A549 (cell line): ENCODE measurements around the gene TMEM271. TPM values are rescaled to one million over a fixed set of nuclear protein-coding genes. Genes with fewer than 3 reads are reported as not detected.

Source experiments
- ATAC-seq, 2 experiments: fragments of 200-7000 bp in 1 of 2; fragments of >200 bp in 1 of 2; cut with Nextera tagmentation in 1 of 2; cut with Tn5 transposase in 1 of 2; 3 replicates each; pipeline versions ENCODE4 v1.8.0 to v1.9.1; 2018 to 2020; ENCODE audit warnings: mild to moderate bottlenecking in 1 of 2, moderate library complexity in 1 of 2
- CTCF ChIA-PET: fragments of 300-600 bp; sonication (Branson Sonifier 250); formaldehyde crosslinking; extraction: SDS; loops from one replicate; lab custom pipeline; 2021; ENCODE audit warnings: antibody characterized with exemption, inconsistent platforms; lab: Yijun Ruan, JAX
- POLR2A ChIA-PET: fragments of 350-600 bp; formaldehyde crosslinking; extraction: SDS; loops from one replicate; lab custom pipeline; 2021; ENCODE audit warnings: antibody characterized with exemption, inconsistent platforms; lab: Yijun Ruan, JAX
- DNase-seq, 2 experiments: peaks; one replicate each; pipeline versions ENCODE4 v3.0.0 to v3.0.0-alpha.2; 2011 to 2016; ENCODE audit warnings: low read depth in 1 of 2, low spot score in 1 of 2
- FAIRE-seq: peaks from 2 replicates; lab custom pipeline; 2011; peaks lifted over from hg19 to GRCh38; lab: Jason Lieb, UNC
- H3K27ac ChIP-seq, 2 experiments: fragments of >200 bp; sonication (Bioruptor Twin); formaldehyde crosslinking; 3 replicates each; pipeline ENCODE4 v1.5.1; 2016 to 2017
- H3K4me1 ChIP-seq: fragments of >200 bp; sonication (Bioruptor Twin); formaldehyde crosslinking; 3 replicates; pipeline ENCODE4 v1.6.1; 2016
- H3K4me2 ChIP-seq: fragments of >200 bp; sonication (Bioruptor Twin); formaldehyde crosslinking; 3 replicates; pipeline ENCODE4 v1.6.1; 2016
- H3K4me3 ChIP-seq: fragments of >200 bp; sonication (Bioruptor Twin); formaldehyde crosslinking; 3 replicates; pipeline ENCODE4 v1.5.1; 2016
- H3K9me3 ChIP-seq: fragments of >200 bp; sonication (Bioruptor Twin); formaldehyde crosslinking; 3 replicates; pipeline ENCODE4 v1.6.1; 2016
- BHLHE40 ChIP-seq: IDR thresholded peaks from 2 replicates; pipeline ENCODE4 v1.6.1; 2012; ENCODE audit warnings: low read depth, low read length, inconsistent platforms
- CBX8 ChIP-seq: fragments of 200-600 bp; sonication (generic); IDR thresholded peaks from 2 replicates; pipeline ENCODE4 v1.6.1; 2016
- CHD2 ChIP-seq: fragments of 150-350 bp; IDR thresholded peaks from 2 replicates; pipeline ENCODE4 v1.6.1; 2014; ENCODE audit warnings: low read length; ENCODE audit not compliant: partially characterized antibody
- CHD4 ChIP-seq: fragments of 200-600 bp; sonication (generic); IDR thresholded peaks from 2 replicates; pipeline ENCODE4 v1.6.1; 2016; ENCODE audit warnings: antibody characterized with exemption, mild to moderate bottlenecking, borderline replicate concordance
- FOSL2 ChIP-seq, 2 experiments: fragments of 450-650 bp in 1 of 2; fragments of >200 bp in 1 of 2; sonication (Bioruptor Twin) in 1 of 2; formaldehyde crosslinking; IDR thresholded peaks; 2 replicates each; pipeline versions ENCODE4 v1.5.0 to v1.6.1; 2016 to 2020; ENCODE audit warnings: mild to moderate bottlenecking in 1 of 2, moderate library complexity in 1 of 2
- HOXB5 ChIP-seq: fragments of 250-450 bp; sonication (Bioruptor Pico); IDR thresholded peaks from 2 replicates; pipeline ENCODE4 v1.5.0; 2020; ENCODE audit warnings: mild to moderate bottlenecking, moderate library complexity
- KDM5A ChIP-seq: fragments of 200-600 bp; sonication (generic); IDR thresholded peaks from 2 replicates; pipeline ENCODE4 v1.6.1; 2016; ENCODE audit warnings: antibody characterized with exemption, mild to moderate bottlenecking
- PBX3 ChIP-seq: IDR thresholded peaks from 2 replicates; pipeline ENCODE4 v1.6.1; 2012
- RARB ChIP-seq: fragments of 250-450 bp; sonication (Bioruptor Pico); IDR thresholded peaks from 2 replicates; pipeline ENCODE4 v1.8.0; 2021; ENCODE audit warnings: mild to moderate bottlenecking, moderate library complexity
- RCOR1 ChIP-seq: fragments of 150-350 bp; IDR thresholded peaks from 2 replicates; pipeline ENCODE4 v1.6.1; 2014; ENCODE audit warnings: antibody characterized with exemption, low read length, low read depth
- REST ChIP-seq: fragments of 200-600 bp; sonication (generic); IDR thresholded peaks from 2 replicates; pipeline ENCODE4 v1.6.1; 2016; ENCODE audit warnings: antibody characterized with exemption, mild to moderate bottlenecking, moderate library complexity
- RNF2 ChIP-seq: fragments of 200-600 bp; sonication (generic); IDR thresholded peaks from 2 replicates; pipeline ENCODE4 v1.6.1; 2016; ENCODE audit warnings: low read depth, mild to moderate bottlenecking, antibody characterized with exemption, moderate library complexity, borderline replicate concordance
- SMC3 ChIP-seq: fragments of >200 bp; sonication (Bioruptor Twin); formaldehyde crosslinking; IDR thresholded peaks from 3 replicates; pipeline ENCODE4 v1.6.1; 2018; ENCODE audit warnings: inconsistent platforms
- SREBF2 ChIP-seq: fragments of 450-650 bp; IDR thresholded peaks from 2 replicates; pipeline ENCODE4 v1.6.1; 2014; ENCODE audit warnings: mild to moderate bottlenecking, moderate library complexity
- TFCP2L1 ChIP-seq: fragments of 250-450 bp; sonication (Bioruptor Pico); IDR thresholded peaks from 2 replicates; pipeline ENCODE4 v1.5.0; 2021; ENCODE audit warnings: mild to moderate bottlenecking
- WGBS: methylation state at CpG from one replicate; pipeline ENCODE4 v1.1.6; 2017; ENCODE audit errors: missing lambda C conversion rate; 5-methylcytosine and 5-hydroxymethylcytosine counted together
- polyA plus RNA-seq, 4 experiments: library from polyadenylated mRNA; depleted of rRNA in 3 of 4; stranded (reverse); fragments of >200 nt; fragmentation: RNase III in 1 of 4; extraction: RNeasy Plus Mini Kit Qiagen cat#74134 plus additional on column Dnase treatment in 1 of 4; gene quantifications; 2 replicates in 3 of 4; 3 replicates in 1 of 4; pipeline ENCODE4 v1.2.3, GENCODE V29; 2011 to 2017
- TF ChIP-seq, protein P1 (sequence below): fragments of 150-350 bp; IDR thresholded peaks from 2 replicates; pipeline ENCODE4 v1.6.1; 2014; ENCODE audit warnings: low read depth, mild to moderate bottlenecking, low read length
- TF ChIP-seq, protein P2 (sequence below): fragments of 450-650 bp; IDR thresholded peaks from 2 replicates; pipeline ENCODE4 v1.6.1; 2014; ENCODE audit warnings: antibody characterized with exemption
- TF ChIP-seq, protein P3 (sequence below): fragments of 250-450 bp; sonication (Bioruptor Pico); IDR thresholded peaks from 2 replicates; pipeline ENCODE4 v1.5.0; 2021; ENCODE audit warnings: mild to moderate bottlenecking, moderate library complexity, borderline replicate concordance

TMEM271 gene
- polyA plus RNA-seq, 2 of the 4 experiments (the other 2 are of a cell fraction) = not detected

- Histone ChIP-seq H3K4me3 (no peak overlapping the region), H3K4me2 (no peak overlapping the region), H3K27ac (no peak overlapping the region), H3K9me3 (no peaks in the 10 kb centered on the region), H3K4me1 (no peaks in the 10 kb centered on the region)
- FAIRE-seq = no peak
- 37% methylated on average over 13 of the region's 16 CpGs for WGBS
- no peak for ATAC-seq
- ChIA-PET CTCF (no interaction called here), POLR2A (no interaction called here)
- DNase-seq = no peak
- TF ChIP-seq BHLHE40 (no peak), CBX8 (no peak), REST (no peak), SMC3 (no peak), CHD2 (no peak), KDM5A (no peak), FOSL2 (IDR thresholded peaks at IDR 0.05) (no peak), FOSL2 (CRISPR knock-in tag; IDR thresholded peaks at IDR 0.05) (no peak), SREBF2 (no peak), RNF2 (no peak), HOXB5 (CRISPR knock-in tag) (no peak), PBX3 (no peak), RARB (CRISPR knock-in tag) (no peak), CHD4 (no peak), RCOR1 (no peak), TFCP2L1 (no peak)
- TF ChIP-seq, protein P1, sequence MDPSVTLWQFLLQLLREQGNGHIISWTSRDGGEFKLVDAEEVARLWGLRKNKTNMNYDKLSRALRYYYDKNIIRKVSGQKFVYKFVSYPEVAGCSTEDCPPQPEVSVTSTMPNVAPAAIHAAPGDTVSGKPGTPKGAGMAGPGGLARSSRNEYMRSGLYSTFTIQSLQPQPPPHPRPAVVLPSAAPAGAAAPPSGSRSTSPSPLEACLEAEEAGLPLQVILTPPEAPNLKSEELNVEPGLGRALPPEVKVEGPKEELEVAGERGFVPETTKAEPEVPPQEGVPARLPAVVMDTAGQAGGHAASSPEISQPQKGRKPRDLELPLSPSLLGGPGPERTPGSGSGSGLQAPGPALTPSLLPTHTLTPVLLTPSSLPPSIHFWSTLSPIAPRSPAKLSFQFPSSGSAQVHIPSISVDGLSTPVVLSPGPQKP = no peak
- TF ChIP-seq, protein P2, sequence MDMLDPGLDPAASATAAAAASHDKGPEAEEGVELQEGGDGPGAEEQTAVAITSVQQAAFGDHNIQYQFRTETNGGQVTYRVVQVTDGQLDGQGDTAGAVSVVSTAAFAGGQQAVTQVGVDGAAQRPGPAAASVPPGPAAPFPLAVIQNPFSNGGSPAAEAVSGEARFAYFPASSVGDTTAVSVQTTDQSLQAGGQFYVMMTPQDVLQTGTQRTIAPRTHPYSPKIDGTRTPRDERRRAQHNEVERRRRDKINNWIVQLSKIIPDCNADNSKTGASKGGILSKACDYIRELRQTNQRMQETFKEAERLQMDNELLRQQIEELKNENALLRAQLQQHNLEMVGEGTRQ = no peak
- TF ChIP-seq, protein P3, sequence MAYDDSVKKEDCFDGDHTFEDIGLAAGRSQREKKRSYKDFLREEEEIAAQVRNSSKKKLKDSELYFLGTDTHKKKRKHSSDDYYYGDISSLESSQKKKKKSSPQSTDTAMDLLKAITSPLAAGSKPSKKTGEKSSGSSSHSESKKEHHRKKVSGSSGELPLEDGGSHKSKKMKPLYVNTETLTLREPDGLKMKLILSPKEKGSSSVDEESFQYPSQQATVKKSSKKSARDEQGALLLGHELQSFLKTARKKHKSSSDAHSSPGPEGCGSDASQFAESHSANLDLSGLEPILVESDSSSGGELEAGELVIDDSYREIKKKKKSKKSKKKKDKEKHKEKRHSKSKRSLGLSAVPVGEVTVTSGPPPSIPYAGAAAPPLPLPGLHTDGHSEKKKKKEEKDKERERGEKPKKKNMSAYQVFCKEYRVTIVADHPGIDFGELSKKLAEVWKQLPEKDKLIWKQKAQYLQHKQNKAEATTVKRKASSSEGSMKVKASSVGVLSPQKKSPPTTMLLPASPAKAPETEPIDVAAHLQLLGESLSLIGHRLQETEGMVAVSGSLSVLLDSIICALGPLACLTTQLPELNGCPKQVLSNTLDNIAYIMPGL = no peak
Observed at GRCh38 chr4:589219-589963, 13.3 kb upstream of the TMEM271 start.
